Activated CD4-positive, alpha-beta T cell treated with anti-CD3 and anti-CD28 coated beads, Interleukin-2, amount 10 ng/mL, durations not matched to agents 7 days and 5 days (primary cell): ENCODE results near the gene GATM. TPM values are rescaled to one million over a fixed set of nuclear protein-coding genes. Genes with fewer than 3 reads are reported as not detected.
"Not testable (repeated sequence)": the region's sequence is repeated elsewhere in the genome, so short reads cannot be mapped to it uniquely, and the experiment has no call there.

ENCODE experiments used
- CTCF ChIA-PET: fragments of 350-600 bp; sonication (Branson Sonifier 250); formaldehyde crosslinking; loops from one replicate; lab custom pipeline; 2021; ENCODE audit warnings: antibody characterized with exemption; lab: Charles Lee
- POLR2A ChIA-PET: fragments of 350-600 bp; sonication (Branson Sonifier 250); formaldehyde crosslinking; loops from one replicate; lab custom pipeline; 2021; ENCODE audit warnings: antibody characterized with exemption; lab: Charles Lee
- DNase-seq: peaks from one replicate; pipeline ENCODE4 v3.0.0-alpha.2; 2020
- H3K27ac Mint-ChIP-seq: one replicate; pipeline ENCODE4 v1.8.0; 2021; ENCODE audit warnings: mild to moderate bottlenecking, moderate library complexity, mixed read lengths
- H3K27me3 Mint-ChIP-seq: one replicate; pipeline ENCODE4 v1.8.0; 2021; ENCODE audit warnings: mixed read lengths
- H3K36me3 Mint-ChIP-seq: one replicate; pipeline ENCODE4 v1.8.0; 2021; ENCODE audit warnings: low read depth, mixed read lengths
- H3K4me1 Mint-ChIP-seq: one replicate; pipeline ENCODE4 v1.8.0; 2021; ENCODE audit warnings: mixed read lengths
- H3K4me3 Mint-ChIP-seq: one replicate; pipeline ENCODE4 v1.8.0; 2021; ENCODE audit warnings: mild to moderate bottlenecking, moderate library complexity, mixed read lengths
- H3K9me3 Mint-ChIP-seq: one replicate; pipeline ENCODE4 v1.8.0; 2021; ENCODE audit warnings: mixed read lengths
- total RNA-seq, 2 experiments: library from RNA; stranded (reverse); gene quantifications; one replicate each; pipeline ENCODE4 v1.2.3, GENCODE V29; 2021

Gene GATM
- total RNA-seq, 2 experiments from 2014 or later, result 1.6 to 2.0 TPM

GRCh38 chr15:45314117-45314516 is 64.2 kb downstream of the GATM start:
- H3K4me3 Mint-ChIP-seq, H3K27ac Mint-ChIP-seq, H3K36me3 Mint-ChIP-seq, H3K4me1 Mint-ChIP-seq, H3K9me3 Mint-ChIP-seq, DNase-seq, POLR2A ChIA-PET: not testable (repeated sequence)
- CTCF ChIA-PET, result interaction anchor here (1.2 kb wide), 1 partner anchor 11 kb away, joined by 3 read pairs; no protein-coding TSS in a partner anchor
- H3K27me3 Mint-ChIP-seq, result peaks cover 10% of the 10 kb centered on the region

Other genes starting within 250 kb of the GATM start
- not detected for gene DUOXA1, start 248.7 kb downstream of the GATM start, total RNA-seq
- gene DUOX1, start 248.6 kb downstream of the GATM start, total RNA-seq, result not detected
- under 1 TPM; 0.79 to 0.92 TPM for gene SHF, start 190.6 kb downstream of the GATM start, total RNA-seq
- not detected for gene SLC28A2, start 126.3 kb downstream of the GATM start, total RNA-seq
- 1 to 10 TPM; 3.5 to 4.3 TPM for gene SLC30A4, start 144.2 kb upstream of the GATM start, total RNA-seq
- gene BLOC1S6, start 208.8 kb upstream of the GATM start, total RNA-seq, result 10 to 100 TPM; 28.9 to 29.3 TPM